Measurements from ENCODE around the gene CLIC5.

CLIC5 gene

GRCh38 chr6:45997875-45998506 lies 17.7 kb downstream of the CLIC5 start:
- FAIRE-seq: no peak
- DNase-seq (ENCODE audit: low spot score): no peak

DNA sequence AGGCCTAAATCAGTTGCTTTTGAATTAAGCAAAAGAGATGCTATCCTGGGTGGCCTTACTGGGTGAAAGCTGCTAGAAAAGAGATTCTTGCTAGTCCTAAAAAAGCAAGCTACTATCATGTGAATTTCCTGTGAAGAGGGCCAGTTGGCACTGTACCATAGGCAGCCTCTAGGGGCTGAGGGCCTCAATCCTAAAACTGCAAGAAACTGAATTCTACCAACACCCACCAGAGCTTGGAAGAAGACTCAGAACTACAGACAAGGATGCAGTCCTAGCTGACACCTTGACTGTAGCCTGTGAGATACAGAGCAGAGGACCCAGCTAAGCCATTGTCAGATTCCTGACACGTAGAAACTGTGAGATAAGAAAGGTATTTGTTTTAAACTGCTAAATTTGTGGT lies 24.5 kb downstream of the CLIC5 start:
- no peak for FAIRE-seq

DNA sequence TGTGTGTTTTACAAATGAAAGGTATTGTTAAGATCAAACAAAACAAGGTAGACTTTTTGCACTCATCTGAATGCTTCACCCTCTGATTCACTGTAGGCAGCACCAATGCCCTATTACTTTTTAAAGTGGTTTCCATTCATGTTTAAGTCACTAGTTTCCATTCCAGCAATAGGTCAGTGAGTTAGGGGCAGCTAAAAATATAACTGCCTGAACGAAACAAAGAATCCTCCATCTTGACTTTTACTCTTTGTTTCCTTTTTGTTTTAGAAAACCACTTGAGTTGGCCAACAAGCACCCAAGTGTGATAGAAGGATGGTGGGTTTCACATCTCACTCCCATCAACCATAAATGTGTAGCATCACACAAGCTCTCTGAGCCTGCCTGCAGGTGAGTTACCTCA lies 25.5 kb downstream of the CLIC5 start:
- DNase-seq (ENCODE audit: low spot score) (no peak), FAIRE-seq (no peak)

More for the DNA sequence above, 24.5 kb downstream of the CLIC5 start:
- DNase-seq (ENCODE audit: low spot score): no peak

DNA sequence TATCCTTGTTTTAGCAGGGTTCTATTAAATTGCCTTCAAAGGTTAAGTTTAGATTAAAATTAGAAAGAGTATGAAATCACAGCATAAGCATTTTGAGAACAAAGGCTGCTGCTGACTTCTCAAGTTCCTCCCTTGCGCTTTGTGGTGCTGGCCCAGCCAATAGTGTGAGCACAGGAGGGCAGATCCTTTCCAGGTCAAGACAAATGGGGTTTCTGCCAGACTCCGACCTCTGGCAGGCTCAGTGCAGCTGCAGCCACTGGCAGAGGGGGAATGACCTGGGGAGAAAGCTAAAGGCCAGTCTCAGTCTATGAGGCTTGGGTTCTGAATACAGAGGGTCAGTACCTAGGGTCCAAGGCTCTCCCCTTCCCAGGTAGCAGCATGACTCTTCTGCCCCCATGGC lies 27.0 kb downstream of the CLIC5 start:
- DNase-seq (ENCODE audit: low spot score) (no peak), FAIRE-seq (no peak)

DNA sequence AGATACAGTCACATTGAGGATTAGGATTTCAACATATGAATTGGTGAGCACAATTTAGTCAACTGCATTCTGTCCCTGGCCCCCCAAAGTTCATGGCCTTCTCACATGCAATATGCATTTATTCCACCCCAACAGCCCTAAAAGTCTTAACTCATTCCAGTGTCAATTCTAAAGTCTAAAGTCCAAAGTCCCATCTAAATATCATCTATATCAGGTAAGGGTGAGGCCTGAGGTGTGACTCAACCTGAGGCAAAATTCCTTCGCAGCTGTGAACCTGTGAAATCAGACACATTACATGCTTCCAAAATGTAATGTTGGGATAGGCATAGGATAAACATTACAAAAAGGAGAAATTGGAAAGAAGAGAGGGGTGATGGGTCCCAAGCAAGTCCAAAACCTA lies 27.8 kb downstream of the CLIC5 start:
- no peak for FAIRE-seq
- DNase-seq (ENCODE audit: low spot score): no peak

DNA sequence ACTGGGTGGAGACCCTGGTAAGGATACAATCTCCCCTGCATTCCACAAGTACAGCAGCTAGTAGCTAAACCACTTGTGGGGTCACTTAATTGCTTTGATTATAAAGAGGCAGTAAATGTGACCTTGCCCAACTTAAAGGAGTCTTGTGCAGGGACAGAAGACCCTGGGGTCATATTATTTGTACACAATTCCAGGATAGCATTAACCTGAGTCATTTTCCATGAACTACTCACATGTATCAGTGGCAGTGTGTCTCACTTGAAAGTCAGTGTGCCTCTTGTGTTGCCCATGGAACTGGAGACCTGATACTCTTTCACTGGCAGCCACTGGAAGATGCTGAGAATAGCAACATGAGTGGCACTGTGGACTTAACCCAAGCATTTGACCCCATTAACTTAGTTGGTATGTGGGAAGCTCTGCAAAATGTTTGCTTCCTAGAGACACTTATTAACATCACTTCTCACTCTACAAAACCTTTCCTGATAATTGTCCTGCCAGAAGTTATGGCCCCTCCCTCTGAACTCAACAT lies 28.9 kb downstream of the CLIC5 start:
- DNase-seq (ENCODE audit: low spot score) (no peak), FAIRE-seq (no peak)

GRCh38 chr6:45984788-45985425 lies 30.8 kb downstream of the CLIC5 start:
- DNase-seq (ENCODE audit: low spot score) (no peak), FAIRE-seq (no peak)

DNA sequence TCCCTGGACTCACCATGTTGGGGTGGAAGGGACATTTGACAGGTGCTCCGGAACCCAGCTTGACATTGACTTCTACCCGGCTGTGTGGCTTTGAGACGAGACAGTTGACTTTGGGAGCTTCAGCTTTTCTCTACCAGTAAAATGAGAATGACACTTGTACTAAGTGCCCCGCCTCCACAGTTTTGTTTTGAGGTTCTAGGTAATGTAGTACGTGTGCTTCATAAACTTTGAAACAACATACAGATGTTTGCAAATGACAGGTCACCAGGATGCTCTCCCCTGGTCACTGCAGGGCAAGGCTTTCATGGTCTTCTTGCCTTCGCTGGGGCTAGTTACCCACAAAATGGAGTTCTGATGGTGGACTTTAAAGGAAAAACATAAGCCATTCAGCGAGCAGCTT lies 31.3 kb downstream of the CLIC5 start:
- no peak for DNase-seq (ENCODE audit: low spot score)
- FAIRE-seq: no peak

DNA sequence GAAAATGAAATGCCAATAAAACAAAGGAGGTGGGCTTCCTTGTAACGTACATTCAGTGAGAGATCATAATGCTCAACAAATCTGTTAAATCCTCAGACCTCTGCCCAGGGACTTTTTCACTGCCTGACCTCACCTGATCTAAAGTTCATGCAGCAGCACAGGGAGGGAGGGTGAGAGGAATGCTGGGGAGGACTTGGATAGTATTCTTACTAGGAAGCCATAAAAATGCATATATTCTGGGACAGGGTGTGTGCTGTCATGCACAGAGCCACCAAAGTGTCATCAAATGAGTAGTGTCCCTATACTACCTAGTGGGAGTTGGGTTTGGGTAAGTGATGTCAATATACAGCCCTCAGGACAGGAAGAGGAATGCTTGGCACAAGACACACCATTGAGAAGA lies 32.6 kb downstream of the CLIC5 start:
- FAIRE-seq (no peak), DNase-seq (ENCODE audit: low spot score) (no peak)

- FAIRE-seq (no peak), DNase-seq (ENCODE audit: low spot score) (no peak)
Measured at GRCh38 chr6:45982280-45983036, 33.2 kb downstream of the CLIC5 start.

DNA sequence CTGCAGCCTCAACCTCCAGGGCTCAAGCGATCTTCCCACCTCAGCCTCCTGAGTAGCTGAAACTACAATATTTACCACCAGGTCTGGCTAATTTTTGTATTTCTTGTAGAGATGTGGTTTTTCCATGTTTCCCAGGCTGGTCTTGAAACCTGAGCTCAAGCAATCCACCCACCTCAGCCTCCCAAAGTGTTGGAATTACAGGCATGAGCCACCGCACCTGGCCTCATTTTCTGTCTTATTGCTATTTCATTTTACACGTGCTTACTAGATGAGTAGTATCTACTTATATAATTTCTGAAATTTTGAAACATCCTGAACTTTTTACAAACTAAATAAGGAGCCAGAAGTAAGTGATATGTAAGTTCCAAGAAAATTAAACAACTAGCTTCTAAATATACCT lies 34.6 kb downstream of the CLIC5 start:
- FAIRE-seq (no peak), DNase-seq (ENCODE audit: low spot score) (no peak)

DNA sequence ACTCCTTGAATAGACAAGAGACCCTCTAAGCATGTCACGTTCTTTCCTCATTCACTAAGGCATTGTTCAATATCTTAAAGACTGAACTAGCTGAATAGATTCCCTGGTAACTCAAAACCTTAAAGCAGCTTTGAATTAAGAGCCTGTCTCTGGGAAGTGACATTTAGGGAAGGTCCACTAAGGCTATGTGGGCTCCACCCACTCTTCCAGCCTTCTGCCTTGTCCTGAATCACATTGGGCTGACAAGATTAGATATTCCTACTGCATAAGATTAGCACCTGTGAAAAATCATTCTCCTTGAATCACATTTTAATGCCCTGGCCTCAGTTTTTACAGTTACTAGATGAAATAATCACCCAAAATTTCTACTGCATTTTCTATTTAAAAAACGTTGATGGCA lies 36.3 kb downstream of the CLIC5 start:
- DNase-seq (ENCODE audit: low spot score) (no peak), FAIRE-seq (no peak)

- FAIRE-seq (no peak), DNase-seq (ENCODE audit: low spot score) (no peak)
Measured at GRCh38 chr6:45974596-45974995, 41.1 kb downstream of the CLIC5 start.

DNA sequence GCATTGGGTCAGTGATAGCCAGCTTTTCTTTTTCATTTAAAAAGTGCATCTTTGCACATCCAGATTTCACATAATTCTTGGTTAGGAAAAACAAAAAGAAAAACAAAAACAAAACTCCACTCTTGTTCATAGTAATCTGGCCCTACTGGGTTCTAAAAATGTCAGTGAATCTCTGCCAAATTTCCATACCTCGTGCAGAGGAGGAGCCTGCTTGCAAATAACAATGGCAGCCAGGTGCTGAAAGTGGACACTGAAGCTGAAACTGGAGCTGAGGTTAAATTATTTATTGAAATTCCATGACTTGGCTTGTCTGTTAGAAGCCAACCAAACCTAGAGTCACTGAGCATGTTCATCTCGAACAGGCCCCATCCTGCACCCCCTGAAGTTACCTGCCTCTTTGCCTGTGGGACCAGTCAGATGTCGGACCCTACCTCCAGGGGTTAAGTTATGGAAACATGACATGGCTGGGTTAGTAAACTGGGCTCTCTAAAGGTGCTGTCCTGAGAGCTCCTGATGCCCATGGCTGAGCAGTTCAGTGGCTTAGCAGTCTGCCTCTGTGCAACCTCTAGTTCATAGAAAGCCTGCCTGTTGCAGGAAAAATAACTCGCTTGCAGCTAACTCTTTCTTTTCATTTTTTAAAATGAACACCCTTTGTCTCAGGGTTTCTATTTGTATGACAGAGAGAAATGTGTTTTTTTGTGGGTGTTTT lies 42.7 kb downstream of the CLIC5 start:
- DNase-seq (ENCODE audit: low spot score): no peak

GRCh38 chr6:45971287-45971686 lies 44.4 kb downstream of the CLIC5 start:
- no peak for FAIRE-seq

More for the DNA sequence above, 42.7 kb downstream of the CLIC5 start:
- FAIRE-seq: no peak

DNA sequence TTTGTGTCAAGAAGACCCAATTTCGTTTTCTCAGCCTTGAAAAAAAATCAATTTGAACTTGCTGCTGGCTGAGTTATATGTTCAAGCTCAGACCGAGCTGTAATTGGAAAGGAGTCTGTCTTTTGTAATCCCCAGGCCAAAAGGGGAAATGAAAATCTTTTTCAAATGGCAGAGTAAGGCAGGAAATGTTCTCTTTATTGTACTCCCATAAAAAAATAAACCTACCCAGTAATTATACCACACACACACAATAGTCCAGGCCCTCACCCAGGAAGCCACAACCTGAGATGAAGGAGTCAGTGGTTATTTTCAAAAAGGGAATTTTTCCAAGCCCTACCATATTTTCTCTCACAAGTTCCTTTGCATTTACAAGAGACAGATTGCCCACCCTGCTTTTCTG lies 45.3 kb downstream of the CLIC5 start:
- DNase-seq (ENCODE audit: low spot score) (no peak), FAIRE-seq (no peak)

More at GRCh38 chr6:45971287-45971686, 44.4 kb downstream of the CLIC5 start:
- DNase-seq (ENCODE audit: low spot score): no peak

DNA sequence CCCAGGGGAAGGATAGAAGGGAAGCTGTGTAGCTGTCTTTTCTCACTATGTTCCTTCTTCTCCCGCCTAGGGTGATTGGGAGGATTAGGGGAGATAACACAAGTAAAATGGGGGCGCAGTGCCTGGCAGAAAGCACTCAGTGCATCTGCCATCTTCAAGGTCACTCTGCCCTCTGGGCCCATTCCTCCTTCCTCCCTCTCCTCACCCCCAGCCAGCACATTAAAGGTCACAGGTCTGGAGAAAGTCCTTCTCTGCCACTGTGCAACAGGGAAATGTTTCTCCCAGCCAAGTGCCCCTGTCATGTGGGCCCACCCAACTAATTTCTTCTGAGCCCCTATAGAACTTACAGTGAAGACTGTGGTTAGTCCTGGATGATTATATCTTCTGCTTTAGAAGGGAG lies 45.8 kb downstream of the CLIC5 start:
- no peak for FAIRE-seq
- no peak for DNase-seq (ENCODE audit: low spot score)

GRCh38 chr6:45969026-45969425 lies 46.6 kb downstream of the CLIC5 start:
- no peak for DNase-seq (ENCODE audit: low spot score)
- FAIRE-seq: no peak

- FAIRE-seq (no peak), DNase-seq (ENCODE audit: low spot score) (no peak)
Measured at GRCh38 chr6:45967363-45967762, 48.3 kb downstream of the CLIC5 start.

- DNase-seq (ENCODE audit: low spot score): no peak
- FAIRE-seq: no peak
Measured at GRCh38 chr6:45966797-45967196, 48.9 kb downstream of the CLIC5 start.

GRCh38 chr6:45966340-45966739 lies 49.3 kb downstream of the CLIC5 start:
- DNase-seq (ENCODE audit: low spot score) (peak; percentile 32), FAIRE-seq (no peak)

- DNase-seq (ENCODE audit: low spot score) (peak; percentile 77), FAIRE-seq (peak; percentile 89)
Measured at GRCh38 chr6:45965792-45966191, 49.9 kb downstream of the CLIC5 start.

All from RCC 7860 (cell line).